ENCODE results near the gene DST.
"Not testable (repeated sequence)": the region's sequence is repeated elsewhere in the genome, so short reads cannot be mapped to it uniquely, and the experiment has no call there.

Gene DST

GRCh38 chr6:56661338-56661737 lies 18.6 kb upstream of the DST start:
- not testable (repeated sequence) for DNase-seq

- no peak for DNase-seq
These were observed 17.7 kb upstream of the DST start for GRCh38 chr6:56660381-56660730.

DNA sequence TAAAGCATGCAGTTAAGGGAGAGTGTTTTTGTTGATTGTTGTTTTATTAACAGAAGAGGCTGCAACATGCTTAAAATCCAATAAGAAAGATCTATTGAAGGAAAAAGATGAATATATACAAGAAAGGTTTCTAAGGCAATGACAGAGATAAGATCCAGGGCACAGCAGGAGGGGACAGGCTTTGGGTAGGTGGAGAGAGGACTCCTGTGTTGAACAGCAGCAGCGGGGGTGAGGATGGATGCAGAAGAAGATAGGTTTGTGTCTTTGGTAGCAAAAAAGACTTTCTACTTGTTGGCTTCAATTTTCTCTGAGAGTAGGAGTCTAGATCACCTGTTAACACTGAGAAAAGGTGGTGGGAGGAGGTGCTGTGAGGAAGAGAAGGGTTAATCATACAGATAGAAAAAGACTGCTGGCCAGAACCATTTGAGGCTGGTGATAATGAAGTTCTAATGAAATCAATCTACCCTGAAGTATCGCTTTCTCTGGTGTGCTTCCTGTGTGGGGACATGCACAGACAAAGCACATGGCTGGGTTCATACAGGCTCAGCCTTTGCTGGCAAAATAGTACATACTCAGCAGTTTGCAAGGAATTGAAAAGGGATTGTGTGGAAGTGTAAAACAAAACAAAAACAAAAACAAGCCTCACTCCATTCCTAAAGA lies 17.2 kb upstream of the DST start:
- peak in 1 of 2 experiments; percentile 4 for DNase-seq

DNA sequence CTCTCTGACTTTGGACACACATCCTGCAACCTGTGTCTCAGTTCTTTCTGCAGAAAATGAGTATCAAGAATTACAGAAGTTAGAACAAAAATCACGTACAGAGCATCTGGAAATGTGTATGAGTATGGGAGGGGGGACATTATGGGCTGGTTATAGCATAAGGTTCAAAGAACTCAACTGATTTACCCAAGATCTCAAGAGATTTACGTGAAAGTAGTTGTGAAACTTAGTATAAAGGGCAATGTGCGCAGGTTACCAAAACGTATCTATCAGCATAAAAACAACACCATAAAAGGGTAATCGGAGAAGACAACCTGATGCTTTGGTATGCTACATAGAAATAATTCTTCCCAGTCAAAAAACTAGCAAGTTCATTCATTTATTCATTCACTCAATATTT lies 15.6 kb upstream of the DST start:
- no peak for DNase-seq

DNA sequence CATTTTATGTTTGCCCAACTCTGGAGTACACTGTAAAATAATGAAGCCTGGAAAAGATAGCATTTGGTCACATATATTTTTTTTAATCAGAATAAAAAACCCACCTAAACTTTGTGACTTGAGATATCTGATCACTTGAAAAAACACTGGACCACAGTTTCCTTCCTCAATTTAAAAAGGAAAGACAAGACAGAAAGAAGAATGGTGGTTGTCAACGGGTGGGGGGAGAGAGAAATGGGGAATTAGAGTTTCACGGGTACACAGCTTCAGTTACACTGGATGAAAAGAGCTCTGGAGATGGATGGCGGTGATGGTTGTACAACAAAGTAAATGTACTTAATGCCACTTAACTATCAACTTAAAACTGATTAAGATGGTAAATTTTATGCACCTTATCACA lies 14.7 kb upstream of the DST start:
- DNase-seq = no peak

- no peak for DNase-seq
These were observed 13.8 kb upstream of the DST start for GRCh38 chr6:56656466-56656865.

- no peak for DNase-seq
These were observed 13.3 kb upstream of the DST start for GRCh38 chr6:56655996-56656395.

DNA sequence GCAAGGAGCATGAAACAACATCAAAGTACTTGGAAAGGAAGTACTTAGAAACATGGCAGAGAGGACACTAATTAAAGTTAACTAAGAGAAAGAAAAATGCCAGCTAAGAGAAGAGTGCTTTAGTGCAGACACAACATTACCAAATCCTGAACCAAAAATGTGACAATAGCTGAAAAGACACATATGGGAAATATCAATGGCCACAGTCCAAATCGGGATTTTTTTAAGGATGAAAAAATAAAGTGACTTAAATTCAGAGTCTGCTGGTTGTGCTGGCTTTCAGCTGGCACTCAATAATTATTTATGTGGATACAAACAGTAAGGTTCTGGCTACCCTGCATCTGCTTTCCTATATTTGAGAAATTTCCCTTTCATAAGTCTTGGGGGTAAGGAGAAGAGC lies 12.6 kb upstream of the DST start:
- DNase-seq = no peak

DNA sequence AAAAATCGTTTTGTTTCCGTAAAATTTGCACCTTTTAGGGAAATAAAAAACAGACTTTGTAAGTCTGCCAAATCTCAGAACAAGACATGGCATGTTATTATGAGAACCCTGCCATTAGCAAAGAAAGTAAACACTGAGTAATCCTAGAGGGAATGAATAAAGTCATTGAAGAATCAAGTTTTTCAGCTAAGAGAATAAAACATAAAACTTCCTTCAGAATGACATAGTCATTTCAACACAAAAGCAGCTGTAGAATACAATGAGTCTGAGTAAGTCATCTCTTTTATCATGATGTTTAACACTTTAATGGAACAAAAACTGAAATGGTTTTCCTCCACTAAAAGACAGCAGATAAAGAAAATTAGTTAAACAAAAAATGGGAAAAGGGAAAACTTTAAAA lies 10.3 kb upstream of the DST start:
- peak in 1 of 2 experiments; percentile 32 for DNase-seq

GRCh38 chr6:56652231-56652630 lies 9.5 kb upstream of the DST start:
- DNase-seq = no peak

DNA sequence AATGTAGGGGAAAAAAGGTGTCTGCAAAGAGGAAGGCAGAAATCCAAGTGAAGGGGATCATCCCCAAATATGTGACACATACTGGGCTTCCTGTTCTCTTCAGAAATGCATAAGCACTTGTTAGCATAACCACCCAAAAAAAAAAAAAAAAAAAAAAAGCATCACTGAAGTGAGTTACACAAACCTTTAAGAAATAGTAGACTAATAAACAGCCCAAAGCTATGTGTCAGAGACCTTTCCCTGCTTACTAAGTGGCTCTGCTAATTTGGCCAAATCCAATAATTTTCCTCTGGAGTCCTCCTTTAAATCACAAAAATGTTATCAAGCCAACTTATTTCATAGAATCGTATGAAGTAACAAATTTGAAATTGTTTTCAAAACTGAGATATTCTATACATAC lies 7.5 kb upstream of the DST start:
- no peak for DNase-seq

GRCh38 chr6:56649782-56650181 lies 7.1 kb upstream of the DST start:
- DNase-seq = no peak

- peak; percentile 28 to 77 for DNase-seq
These were observed 6.5 kb upstream of the DST start for GRCh38 chr6:56649053-56649769.

DNA sequence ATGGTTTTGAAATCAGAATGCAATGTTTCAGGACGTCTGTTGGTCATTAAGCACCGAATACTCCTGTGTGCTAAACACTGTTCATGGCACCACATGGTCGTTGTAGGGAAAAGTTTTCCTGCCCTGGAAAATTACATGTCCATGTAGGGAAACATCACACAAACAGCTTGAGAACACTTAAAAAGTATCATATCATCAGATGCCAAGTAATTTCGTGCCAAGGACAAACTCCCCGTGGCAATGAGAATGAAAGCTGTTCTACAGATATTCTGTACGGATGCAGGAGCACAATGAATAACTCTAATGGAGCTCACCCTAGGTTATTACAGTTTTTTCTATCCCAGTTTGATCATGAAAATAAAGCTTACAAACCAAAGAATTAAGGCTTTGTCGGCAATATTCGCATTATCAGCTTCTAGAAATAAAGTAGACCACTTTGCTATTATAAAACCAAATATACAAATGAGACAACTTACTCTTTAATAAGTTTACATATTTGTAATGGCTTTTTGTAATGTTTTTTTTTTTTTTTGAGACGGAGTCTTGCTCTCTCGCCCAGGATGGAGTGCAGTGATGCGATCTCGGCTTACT lies 4.6 kb upstream of the DST start:
- DNase-seq = no peak

DNA sequence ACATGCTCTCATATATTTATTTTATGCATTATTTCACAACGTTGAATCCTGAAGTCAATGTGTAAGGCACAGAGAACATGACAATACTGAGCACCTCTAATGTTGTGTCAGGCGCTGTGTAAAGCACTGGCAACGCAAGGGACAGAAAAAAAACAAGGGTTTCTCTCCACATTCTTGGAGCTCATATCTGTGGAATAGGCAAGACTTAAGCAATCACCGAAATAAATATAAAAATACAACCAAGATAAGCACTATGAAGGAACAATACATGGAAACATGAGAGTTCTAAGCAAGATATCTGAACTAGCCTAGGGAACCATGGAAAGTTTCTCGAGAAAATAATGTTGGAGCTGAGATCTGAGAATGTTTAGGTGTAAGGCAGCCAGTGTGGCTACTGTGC lies 1.7 kb upstream of the DST start:
- DNase-seq = no peak

DNA sequence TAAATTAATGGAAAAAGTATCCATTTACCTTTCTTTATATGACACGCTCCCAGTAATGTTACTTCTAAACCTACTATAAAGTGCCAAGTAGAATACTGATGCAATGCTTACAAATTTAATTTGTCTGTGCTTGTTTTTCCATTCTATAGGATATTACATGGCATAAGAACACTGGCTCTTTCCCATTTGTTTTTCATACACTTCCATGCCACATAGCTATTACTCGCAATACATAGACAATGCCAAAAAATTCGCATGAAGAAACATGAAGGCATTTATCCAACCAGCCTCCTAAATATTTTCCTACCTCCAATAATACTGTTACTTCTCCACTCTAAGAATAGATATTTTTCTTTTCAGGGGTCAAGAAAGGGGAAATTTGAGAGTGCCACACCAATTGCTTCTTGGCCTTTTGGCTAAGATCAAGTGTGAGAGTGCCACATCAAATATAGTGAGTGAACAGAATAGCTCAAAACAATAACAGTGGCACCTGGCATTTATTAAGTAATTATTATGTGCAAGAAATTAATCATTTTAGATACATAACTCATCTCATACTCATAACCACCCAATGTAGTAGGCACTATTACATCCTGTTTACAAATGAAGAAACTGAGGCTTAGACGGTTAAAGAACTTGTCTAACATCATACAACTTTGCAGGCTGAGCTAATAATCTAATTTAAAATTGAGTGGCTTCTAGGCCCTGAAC lies 845 bp upstream of the DST start:
- no peak for DNase-seq

GRCh38 chr6:56640374-56640773 lies 2.3 kb downstream of the DST start:
- DNase-seq = no peak

GRCh38 chr6:56638760-56639159 lies 3.9 kb downstream of the DST start:
- no peak for DNase-seq

- DNase-seq = peak; percentile 45 to 52
These were observed 5.0 kb downstream of the DST start for GRCh38 chr6:56637640-56638039.

DNA sequence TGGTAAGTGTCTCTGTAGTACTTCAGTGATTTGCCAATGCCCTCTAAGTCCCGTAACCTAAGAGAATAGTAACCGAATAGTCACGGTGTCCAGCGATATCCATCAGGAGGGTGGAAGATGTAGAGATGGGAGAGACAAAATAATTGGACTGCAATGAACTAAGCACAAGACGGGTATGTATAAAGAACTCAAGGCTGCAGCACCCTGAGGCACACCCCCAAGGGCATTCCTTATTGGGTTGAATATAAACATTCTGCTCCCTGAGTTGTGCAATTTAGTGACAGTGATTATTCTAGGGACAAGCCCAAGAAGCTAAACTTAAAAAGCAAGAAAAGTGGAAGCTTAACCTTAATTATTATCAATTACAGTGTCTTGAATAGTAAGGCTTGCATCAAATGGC lies 14.6 kb downstream of the DST start:
- DNase-seq = no peak

DNA sequence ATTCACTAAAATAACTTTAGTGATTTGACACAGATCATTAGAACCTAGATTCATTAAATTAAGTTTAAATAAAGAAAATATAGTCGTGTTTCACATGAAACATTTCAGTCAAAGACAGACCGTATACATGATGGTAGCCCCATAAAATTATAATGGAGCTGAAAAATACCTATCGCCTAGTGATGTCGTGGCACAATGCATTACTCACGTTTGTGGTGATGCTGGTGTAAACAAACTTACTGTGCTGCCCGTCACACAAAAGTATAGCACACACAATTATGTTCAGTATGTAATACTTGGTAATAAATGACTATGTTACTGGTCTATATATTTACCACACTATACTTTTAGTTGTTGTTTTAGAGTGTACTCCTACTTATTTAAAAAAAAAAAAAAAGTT lies 17.3 kb downstream of the DST start:
- no peak for DNase-seq

GRCh38 chr6:56624728-56625069 lies 18.0 kb downstream of the DST start:
- no peak for DNase-seq

DNA sequence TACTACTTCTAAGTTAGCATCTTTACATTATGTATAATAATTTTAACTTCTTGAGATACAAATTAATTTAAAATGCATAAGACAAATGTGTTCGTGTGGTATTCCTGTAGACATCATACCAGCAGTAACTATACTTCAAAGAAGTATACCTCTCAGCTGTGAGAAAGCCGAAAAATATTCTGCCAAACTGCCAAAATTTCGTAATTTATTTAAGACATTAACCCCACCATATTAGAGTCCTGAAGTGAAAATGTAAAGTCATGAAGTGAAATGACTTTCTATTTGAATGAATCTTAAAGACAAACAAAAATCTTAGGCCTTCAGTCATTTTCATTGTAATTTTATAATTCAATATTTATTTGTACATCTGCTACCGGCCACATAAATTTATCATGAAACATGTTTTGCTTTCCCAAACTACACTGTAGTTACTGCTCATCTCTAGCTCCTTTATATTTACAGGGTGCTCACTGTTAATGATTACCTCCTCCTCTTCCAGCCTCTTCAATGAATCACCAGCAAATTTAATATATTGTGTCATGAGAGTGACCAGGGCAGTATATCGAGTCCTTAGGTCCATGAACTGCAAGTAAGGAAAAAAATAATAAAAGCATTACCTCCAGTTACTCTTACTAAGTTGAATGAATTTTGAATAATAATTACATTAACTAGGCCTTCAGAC lies 18.5 kb downstream of the DST start:
- DNase-seq = no peak
